ENCODE data around the gene SNX8. TPM values are rescaled to one million over a fixed set of nuclear protein-coding genes. Genes with fewer than 3 reads are reported as not detected.

Gene SNX8
- total RNA-seq, 2 donors from 2014 or later = 10.7 to 29.2 TPM

DNA sequence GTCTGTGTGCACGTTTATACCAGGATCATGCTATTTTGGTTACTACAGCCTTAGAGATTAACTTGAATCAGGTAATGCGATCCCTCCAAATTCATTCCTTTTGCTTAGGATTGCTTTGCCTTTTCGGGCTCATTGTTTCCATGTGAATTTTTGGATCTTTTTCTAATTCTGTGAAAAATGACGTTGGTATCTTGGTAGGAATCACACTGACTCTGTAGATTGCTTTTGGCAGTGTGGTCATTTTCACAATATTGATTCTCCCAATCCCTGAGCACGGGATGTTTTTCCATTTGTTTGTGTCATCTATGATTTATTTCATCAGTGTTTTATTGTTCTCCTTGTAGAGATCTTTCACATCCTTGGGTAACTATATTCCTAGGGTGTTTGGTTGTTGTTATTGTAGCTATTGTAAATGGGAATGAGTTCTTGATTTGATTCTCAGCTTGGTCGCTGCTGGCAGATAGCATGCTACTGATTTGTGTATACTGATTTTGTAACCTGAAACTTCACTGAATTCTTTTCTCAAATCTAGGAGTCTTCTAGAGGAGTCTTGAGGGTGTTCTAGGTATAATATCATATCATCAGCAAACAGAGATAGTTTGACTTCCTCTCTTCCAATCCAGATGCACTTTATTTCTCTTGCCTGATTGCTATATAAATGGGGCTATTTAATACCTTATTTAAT, 18.2 kb downstream of the SNX8 start:
- H3K27ac ChIP-seq = no peak overlapping the region
- intact Hi-C loops (cut with DNase I) = no loop called here
- no peaks in the 10 kb centered on the region for H3K9me3 ChIP-seq
- H3K27me3 ChIP-seq (replicated peaks; ENCODE audit: insufficient read depth) = no peaks in the 10 kb centered on the region
- H3K4me3 ChIP-seq = no peak overlapping the region
- H3K36me3 ChIP-seq = no peaks in the 10 kb centered on the region
- no peak for TF ChIP-seq POLR2AphosphoS5 (IDR thresholded peaks at IDR 0.05)
- TF ChIP-seq POLR2A (IDR thresholded peaks at IDR 0.05) = no peak
- no peak for DNase-seq (ENCODE audit: low spot score)
- no peaks in the 10 kb centered on the region for H3K4me1 ChIP-seq (replicated peaks)
- 44% methylated on average over 6 of the region's 6 CpGs for WGBS

DNA sequence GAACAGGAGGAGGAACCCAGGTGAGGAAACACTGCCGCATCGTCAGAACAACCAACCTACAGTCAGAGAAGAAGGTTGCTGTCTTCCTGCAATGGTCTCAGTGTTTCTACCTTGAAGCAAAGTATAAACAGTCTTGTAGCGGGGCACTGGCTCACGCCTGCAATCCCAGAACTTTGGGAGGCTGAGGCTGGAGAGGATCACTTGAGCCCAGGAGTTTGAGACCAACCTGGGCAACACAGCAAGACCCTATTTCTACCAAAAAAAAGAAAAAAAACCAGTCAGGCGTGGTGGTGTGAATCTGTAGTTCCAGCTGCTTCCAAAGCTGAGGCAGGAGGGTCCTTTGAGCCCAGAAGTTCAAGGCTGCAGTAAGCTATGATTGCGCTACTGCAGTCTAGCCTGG, 23.4 kb downstream of the SNX8 start:
- DNase-seq (ENCODE audit: low spot score) = no peak
- Histone ChIP-seq H3K27me3 (replicated peaks; ENCODE audit: insufficient read depth) (no peaks in the 10 kb centered on the region), H3K27ac (no peak overlapping the region), H3K4me1 (replicated peaks) (no peaks in the 10 kb centered on the region), H3K9me3 (no peaks in the 10 kb centered on the region), H3K36me3 (no peaks in the 10 kb centered on the region), H3K4me3 (no peak overlapping the region)
- intact Hi-C loops (cut with DNase I) = no loop called here
- TF ChIP-seq, protein P1, sequence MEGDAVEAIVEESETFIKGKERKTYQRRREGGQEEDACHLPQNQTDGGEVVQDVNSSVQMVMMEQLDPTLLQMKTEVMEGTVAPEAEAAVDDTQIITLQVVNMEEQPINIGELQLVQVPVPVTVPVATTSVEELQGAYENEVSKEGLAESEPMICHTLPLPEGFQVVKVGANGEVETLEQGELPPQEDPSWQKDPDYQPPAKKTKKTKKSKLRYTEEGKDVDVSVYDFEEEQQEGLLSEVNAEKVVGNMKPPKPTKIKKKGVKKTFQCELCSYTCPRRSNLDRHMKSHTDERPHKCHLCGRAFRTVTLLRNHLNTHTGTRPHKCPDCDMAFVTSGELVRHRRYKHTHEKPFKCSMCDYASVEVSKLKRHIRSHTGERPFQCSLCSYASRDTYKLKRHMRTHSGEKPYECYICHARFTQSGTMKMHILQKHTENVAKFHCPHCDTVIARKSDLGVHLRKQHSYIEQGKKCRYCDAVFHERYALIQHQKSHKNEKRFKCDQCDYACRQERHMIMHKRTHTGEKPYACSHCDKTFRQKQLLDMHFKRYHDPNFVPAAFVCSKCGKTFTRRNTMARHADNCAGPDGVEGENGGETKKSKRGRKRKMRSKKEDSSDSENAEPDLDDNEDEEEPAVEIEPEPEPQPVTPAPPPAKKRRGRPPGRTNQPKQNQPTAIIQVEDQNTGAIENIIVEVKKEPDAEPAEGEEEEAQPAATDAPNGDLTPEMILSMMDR (IDR thresholded peaks at IDR 0.05) = no peak
- TF ChIP-seq POLR2A (IDR thresholded peaks at IDR 0.05) (no peak), POLR2AphosphoS5 (IDR thresholded peaks at IDR 0.05) (no peak)
- WGBS = 95% methylated on average over 6 of the region's 6 CpGs

DNA sequence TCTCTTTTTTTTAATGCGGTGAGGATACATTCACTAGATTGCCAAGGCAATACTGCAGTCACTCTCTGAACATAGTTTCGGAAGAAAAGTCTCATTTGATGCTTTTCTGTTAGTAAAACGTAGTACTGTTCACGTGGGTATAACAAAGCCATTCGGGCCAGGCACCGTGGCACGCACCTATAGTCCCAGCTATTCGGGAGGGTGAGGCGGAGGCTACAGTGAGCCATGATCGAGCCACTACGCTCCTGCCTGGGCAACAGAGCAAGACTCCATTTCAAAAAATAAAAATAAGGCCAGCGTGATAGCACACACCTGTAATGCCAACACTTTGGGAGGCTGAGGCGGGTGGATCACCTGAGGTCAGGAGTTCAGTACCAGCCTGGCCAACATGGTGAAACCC, 24.6 kb downstream of the SNX8 start:
- intact Hi-C loops (cut with DNase I) = no loop called here

DNA sequence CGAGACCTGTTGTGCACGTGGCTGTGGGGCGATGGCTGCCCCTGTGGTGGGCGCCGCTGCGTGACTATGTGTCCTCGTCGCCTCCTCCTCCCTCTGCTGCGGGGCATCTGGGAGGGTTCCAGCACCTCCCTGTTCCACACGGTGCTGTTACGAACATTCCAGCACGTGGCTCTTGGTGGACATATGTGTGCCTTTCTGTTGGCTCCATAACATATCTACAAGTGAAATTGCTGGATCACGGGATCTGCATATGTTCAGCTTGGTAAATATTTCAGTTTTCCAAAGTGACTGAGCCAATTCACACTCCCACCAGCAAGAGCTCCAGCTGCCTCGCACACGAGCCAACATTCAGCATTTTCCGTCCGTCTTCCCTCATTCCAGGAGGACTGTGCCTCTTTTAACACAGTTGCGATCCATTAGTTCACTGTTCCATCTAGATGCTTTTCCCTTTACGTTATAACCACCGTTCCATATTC, 25.1 kb downstream of the SNX8 start:
- no peaks in the 10 kb centered on the region for H3K36me3 ChIP-seq
- intact Hi-C loops (cut with DNase I) = no loop called here
- no peak for DNase-seq (ENCODE audit: low spot score)
- no peak overlapping the region for H3K4me3 ChIP-seq
- H3K4me1 ChIP-seq (replicated peaks) = no peaks in the 10 kb centered on the region
- H3K27me3 ChIP-seq (replicated peaks; ENCODE audit: insufficient read depth) = no peaks in the 10 kb centered on the region
- no peak overlapping the region for H3K27ac ChIP-seq
- TF ChIP-seq, protein P1 (IDR thresholded peaks at IDR 0.05) = no peak
- TF ChIP-seq POLR2A (IDR thresholded peaks at IDR 0.05) = no peak
- TF ChIP-seq POLR2AphosphoS5 (IDR thresholded peaks at IDR 0.05) = no peak
- H3K9me3 ChIP-seq = no peaks in the 10 kb centered on the region
- 79% methylated on average over 20 of the region's 20 CpGs for WGBS

More for the DNA sequence above, 24.6 kb downstream of the SNX8 start:
- no peaks in the 10 kb centered on the region for H3K9me3 ChIP-seq
- H3K4me1 ChIP-seq (replicated peaks) = no peaks in the 10 kb centered on the region
- H3K27me3 ChIP-seq (replicated peaks; ENCODE audit: insufficient read depth) = no peaks in the 10 kb centered on the region
- WGBS = 91% methylated on average over 13 of the region's 13 CpGs
- no peak overlapping the region for H3K4me3 ChIP-seq
- H3K36me3 ChIP-seq = no peaks in the 10 kb centered on the region
- DNase-seq (ENCODE audit: low spot score) = no peak
- TF ChIP-seq POLR2A (IDR thresholded peaks at IDR 0.05) (no peak), POLR2AphosphoS5 (IDR thresholded peaks at IDR 0.05) (no peak)
- TF ChIP-seq, protein P1 (IDR thresholded peaks at IDR 0.05) = no peak
- H3K27ac ChIP-seq = no peak overlapping the region

DNA sequence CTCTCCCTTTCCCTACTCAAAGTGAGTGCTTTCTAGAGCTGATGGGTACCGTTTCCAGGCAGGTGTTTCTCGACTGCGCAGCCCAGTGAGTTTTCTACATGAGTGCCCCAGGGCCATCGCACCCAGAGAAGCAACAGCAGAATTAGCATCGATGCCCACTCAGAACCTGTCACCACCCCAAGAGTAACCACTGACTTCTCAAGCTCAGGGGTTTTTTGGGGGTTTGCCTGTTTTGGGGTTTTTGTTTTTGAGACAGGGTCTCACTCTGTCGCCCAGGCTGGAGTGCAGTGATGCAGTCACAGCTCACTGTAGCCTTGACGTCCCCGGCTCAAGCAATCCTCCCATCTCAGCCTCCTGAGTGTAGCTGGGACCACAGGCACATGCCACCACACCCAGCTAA, 25.7 kb downstream of the SNX8 start:
- WGBS = 91% methylated on average over 8 of the region's 8 CpGs
- intact Hi-C loops (cut with DNase I) = no loop called here
- Histone ChIP-seq H3K27ac (no peak overlapping the region), H3K36me3 (no peaks in the 10 kb centered on the region), H3K4me1 (replicated peaks) (no peaks in the 10 kb centered on the region), H3K9me3 (no peaks in the 10 kb centered on the region), H3K27me3 (replicated peaks; ENCODE audit: insufficient read depth) (no peaks in the 10 kb centered on the region), H3K4me3 (no peak overlapping the region)
- no peak for DNase-seq (ENCODE audit: low spot score)
- TF ChIP-seq POLR2A (IDR thresholded peaks at IDR 0.05) (no peak), POLR2AphosphoS5 (IDR thresholded peaks at IDR 0.05) (no peak)
- TF ChIP-seq, protein P1 (IDR thresholded peaks at IDR 0.05) = no peak

Data from prostate gland (tissue), 2 donors.